GM12864 (cell line): ENCODE results near the gene SLC25A18.
A peak's percentile ranks its signal among the peaks of the same experiment; 100 is the strongest.

Experiments
- DNase-seq: peaks from one replicate; pipeline ENCODE4 v3.0.0-alpha.2; 2011; ENCODE audit warnings: low read depth
- H3K4me3 ChIP-seq: 2 replicates; pipeline ENCODE4 v1.5.1; 2011; ENCODE audit warnings: mild to moderate bottlenecking, low read depth, low read length, control low read depth
- TF ChIP-seq, protein P1 (sequence below): IDR thresholded peaks from 2 replicates; pipeline ENCODE4 v1.5.1; 2011; ENCODE audit warnings: low read depth, mild to moderate bottlenecking, moderate library complexity, low read length, control low read depth, inconsistent platforms; ENCODE audit errors: missing control alignments

SLC25A18 gene

DNA sequence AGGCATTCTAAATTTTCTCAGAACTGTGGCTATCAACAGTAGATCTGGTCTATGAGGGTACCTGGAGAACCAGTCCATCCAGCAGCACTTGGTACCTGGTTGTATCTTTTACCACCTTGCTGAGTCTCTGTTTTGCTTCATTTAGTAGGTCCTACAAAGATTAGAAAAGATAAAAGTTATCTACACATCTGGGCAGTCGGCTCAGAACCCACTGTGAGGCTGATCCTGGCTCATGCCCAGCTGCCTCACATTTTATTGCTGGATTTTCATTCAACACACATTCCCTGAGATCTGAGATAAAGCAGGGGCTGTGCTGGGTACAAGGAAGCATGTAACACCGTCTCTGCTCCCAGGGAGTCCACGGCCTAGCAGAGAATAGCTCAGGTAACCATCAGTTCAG, 37.7 kb downstream of the SLC25A18 start:
- DNase-seq, result no peak
- TF ChIP-seq, protein P1, sequence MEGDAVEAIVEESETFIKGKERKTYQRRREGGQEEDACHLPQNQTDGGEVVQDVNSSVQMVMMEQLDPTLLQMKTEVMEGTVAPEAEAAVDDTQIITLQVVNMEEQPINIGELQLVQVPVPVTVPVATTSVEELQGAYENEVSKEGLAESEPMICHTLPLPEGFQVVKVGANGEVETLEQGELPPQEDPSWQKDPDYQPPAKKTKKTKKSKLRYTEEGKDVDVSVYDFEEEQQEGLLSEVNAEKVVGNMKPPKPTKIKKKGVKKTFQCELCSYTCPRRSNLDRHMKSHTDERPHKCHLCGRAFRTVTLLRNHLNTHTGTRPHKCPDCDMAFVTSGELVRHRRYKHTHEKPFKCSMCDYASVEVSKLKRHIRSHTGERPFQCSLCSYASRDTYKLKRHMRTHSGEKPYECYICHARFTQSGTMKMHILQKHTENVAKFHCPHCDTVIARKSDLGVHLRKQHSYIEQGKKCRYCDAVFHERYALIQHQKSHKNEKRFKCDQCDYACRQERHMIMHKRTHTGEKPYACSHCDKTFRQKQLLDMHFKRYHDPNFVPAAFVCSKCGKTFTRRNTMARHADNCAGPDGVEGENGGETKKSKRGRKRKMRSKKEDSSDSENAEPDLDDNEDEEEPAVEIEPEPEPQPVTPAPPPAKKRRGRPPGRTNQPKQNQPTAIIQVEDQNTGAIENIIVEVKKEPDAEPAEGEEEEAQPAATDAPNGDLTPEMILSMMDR, result no peak
- no peak overlapping the region for H3K4me3 ChIP-seq

DNA sequence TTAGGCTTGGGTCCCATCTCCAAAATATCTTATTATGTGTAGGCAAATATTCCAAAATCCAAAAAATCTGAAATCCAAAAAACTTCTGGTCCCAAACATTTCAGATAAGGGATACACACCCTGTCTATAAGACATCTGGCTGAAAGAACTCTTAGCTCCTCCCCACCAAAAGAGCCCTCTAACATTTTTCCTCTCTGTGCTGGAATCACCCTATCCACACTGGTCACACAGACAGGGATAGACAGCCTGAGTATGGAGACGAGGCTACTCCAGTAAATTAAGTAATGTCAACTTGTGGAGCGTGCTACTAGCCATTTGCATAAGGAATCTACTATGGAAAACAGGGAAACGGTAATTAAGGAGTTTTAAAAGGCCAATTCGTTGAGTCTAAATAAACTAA, 40.4 kb downstream of the SLC25A18 start:
- no peak overlapping the region for H3K4me3 ChIP-seq
- no peak for DNase-seq
- TF ChIP-seq, protein P1, result no peak

DNA sequence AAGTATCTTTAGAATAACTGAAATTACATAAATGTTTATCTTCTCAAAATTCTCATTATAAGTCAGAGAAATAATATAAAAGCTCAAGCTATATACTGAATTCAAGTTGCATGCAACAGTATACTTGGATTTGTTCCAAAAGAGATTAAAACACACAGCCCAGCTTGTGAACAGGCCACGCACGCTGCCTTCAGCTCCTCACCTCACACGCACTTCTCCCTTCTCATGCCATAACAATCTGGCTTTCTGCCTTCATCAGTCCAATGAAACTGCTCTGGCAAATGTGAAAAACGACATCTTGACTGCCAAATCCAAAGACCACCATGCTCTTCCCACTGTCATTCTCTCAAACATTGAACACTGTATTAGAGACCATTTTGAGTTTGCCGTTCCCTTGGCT, 43.2 kb downstream of the SLC25A18 start:
- no peak for DNase-seq
- TF ChIP-seq, protein P1, result no peak
- H3K4me3 ChIP-seq, result no peak overlapping the region

DNA sequence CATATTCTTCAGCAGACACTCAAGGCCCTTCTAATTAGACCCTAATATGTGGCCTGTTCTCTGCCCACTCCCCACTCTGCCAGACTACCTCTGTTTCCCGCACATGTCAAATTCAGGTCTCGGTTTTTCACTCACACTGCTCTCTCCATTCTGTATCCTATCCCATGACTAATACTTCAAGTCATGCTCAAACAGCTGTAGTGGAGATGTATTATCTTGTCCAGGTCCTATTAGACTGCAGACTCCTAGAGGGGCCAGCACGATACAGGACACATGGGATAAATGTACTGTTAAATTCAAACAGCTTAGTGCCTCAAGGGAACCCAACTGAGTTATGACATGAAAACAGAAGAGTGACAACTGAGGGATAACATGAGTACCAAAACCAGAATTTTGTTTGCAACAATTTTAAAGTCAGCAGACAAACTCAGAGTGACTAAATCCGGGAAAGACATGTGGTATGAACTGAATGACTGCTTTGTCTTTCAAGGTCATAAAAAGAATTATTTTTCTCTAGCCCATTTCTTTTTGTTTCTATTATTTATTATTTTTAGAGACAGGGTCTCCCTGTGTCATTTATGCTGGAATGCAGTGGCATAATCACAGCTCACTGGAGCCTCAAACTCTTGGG, 44.7 kb downstream of the SLC25A18 start:
- no peak for DNase-seq
- TF ChIP-seq, protein P1, result no peak

DNA sequence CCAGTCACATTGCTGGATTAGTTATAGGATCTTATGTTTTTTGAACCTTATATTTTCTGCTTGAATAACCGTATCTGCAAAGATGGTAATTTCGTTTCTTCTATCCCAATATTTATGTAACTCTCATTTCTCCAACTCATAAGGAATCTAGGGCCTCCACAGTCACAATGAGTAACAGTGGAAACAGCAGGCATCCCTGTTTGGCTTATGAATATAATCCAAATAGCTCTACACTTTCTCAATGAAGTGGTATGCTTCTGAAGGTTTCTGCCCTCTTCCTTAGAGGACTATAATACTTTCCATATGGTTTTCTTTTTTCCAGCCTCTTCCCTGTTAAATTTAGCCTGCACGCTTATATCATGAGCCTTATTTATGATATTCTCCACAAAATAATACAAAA, 48.8 kb downstream of the SLC25A18 start:
- no peak overlapping the region for H3K4me3 ChIP-seq
- TF ChIP-seq, protein P1, result no peak
- no peak for DNase-seq

More for the DNA sequence above, 44.7 kb downstream of the SLC25A18 start:
- H3K4me3 ChIP-seq, result no peak overlapping the region

DNA sequence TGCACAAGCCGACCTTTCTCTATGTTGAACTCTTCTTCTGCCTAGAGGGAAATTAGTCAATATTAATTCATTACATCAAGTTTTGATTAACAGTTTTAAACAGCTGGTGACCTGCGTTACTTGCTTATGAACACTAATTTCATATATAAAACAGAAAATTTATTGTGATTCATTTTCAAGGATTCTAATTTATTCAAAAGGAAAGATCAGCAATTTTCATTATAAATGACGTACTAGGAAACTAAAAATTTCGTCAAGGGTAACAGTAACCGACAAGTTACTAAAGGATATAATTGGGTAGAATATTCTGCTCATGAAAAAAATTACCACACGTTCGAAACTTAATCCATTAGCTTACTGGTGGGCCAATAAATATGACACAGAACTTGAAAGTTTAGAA, 50.0 kb downstream of the SLC25A18 start:
- DNase-seq, result no peak
- no peak overlapping the region for H3K4me3 ChIP-seq
- TF ChIP-seq, protein P1, result no peak

DNA sequence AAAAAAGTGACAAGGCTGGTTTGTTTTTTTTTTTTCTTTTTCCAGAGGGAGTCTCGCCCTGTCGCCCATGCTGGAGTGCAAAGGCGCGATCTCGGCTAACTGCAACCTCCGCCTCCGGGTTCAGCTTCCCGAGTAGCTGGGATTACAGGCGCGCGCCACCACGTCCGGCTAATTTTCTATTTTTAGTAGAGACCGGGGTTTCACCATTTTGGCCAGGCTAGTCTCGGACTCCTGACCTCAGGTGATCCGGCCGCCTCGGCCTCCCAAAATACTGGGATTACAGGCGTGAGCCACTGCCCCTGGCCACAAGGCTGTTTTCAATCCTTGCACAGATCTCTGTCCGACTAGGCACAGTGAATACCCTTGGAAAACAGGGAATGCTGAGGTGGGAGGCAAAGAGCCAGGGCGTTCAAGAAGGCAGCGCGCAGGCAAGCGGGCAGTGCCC, 64.7 kb downstream of the SLC25A18 start:
- DNase-seq, result no peak
- TF ChIP-seq, protein P1, result no peak
- peak overlapping the region; percentile 87 for H3K4me3 ChIP-seq
